Measurements from ENCODE around the gene RAD51B.

GRCh38 chr14:68033336-68033932 is 213.9 kb downstream of the RAD51B start:
- TF ChIP-seq CTCF (IDR thresholded peaks at IDR 0.05) (no peak), POLR2A (IDR thresholded peaks at IDR 0.05) (no peak)
